Thyroid gland (tissue), 4 donors: ENCODE data around the gene KLF7. TPM values are rescaled to one million over a fixed set of nuclear protein-coding genes. Genes with fewer than 3 reads are reported as not detected.

Source experiments
- microRNA-seq: library from miRNA; unstranded; fragments of <30 nt; microRNA quantifications from one replicate; pipeline ENCODE4, GENCODE V29; 2016
- small RNA-seq: library from RNA; depleted of rRNA; stranded (forward); fragments of <200 nt; gene quantifications from one replicate; pipeline ENCODE3, GENCODE V24; 2016
- total RNA-seq, 4 donors: library from RNA; depleted of rRNA; stranded (reverse); fragments of >200 nt; gene quantifications; one replicate each; pipeline ENCODE4 v1.2.3, GENCODE V29; 2016

KLF7 gene
- total RNA-seq, 4 donors from 2014 or later, result 19.4 to 29.5 (median 25.6) TPM

Small RNAs within 50 kb of the gene (microRNA-seq; reads per million reads assigned to microRNA genes)
- 4.0 reads per million, percentile 6 among the genes with 10 or more reads in this experiment for gene MIR2355
- gene MIR7845, result 1.1 reads per million

Small RNAs within 50 kb of the gene (small RNA-seq; reads per million reads assigned to genes)
- gene MIR2355 (not detected), gene MIR7845 (not detected)

Other genes starting within 250 kb of the KLF7 start
- 1 to 10 TPM in 2 of 4 donors, under 1 TPM in 1, not detected in 1; 0.40 to 2.1 (median 1.1) TPM for gene CPO, start 226.4 kb downstream of the KLF7 start, total RNA-seq